Lung microvascular endothelial cell (primary cell): ENCODE results near the gene C6orf15. TPM values are rescaled to one million over a fixed set of nuclear protein-coding genes. Genes with fewer than 3 reads are reported as not detected.
"Not testable (repeated sequence)": the region's sequence is repeated elsewhere in the genome, so short reads cannot be mapped to it uniquely, and the experiment has no call there.

Experiments used
- DNase-seq, 2 donors: peaks; one replicate each; pipeline versions ENCODE4 v3.0.0 to v3.0.0-alpha.2; 2010; ENCODE audit warnings: low read depth in 2 of 2
- total RNA-seq: library from RNA; depleted of rRNA; stranded (reverse); fragments of >200 nt; gene quantifications from 2 replicates; pipeline ENCODE4 v1.2.1, GENCODE V29; 2014

Gene C6orf15
- total RNA-seq, 1 donor from 2014 or later = not detected

GRCh38 chr6:31070711-31071197 is 41.6 kb downstream of the C6orf15 start:
- peak; percentile 77 to 78 for DNase-seq

DNA sequence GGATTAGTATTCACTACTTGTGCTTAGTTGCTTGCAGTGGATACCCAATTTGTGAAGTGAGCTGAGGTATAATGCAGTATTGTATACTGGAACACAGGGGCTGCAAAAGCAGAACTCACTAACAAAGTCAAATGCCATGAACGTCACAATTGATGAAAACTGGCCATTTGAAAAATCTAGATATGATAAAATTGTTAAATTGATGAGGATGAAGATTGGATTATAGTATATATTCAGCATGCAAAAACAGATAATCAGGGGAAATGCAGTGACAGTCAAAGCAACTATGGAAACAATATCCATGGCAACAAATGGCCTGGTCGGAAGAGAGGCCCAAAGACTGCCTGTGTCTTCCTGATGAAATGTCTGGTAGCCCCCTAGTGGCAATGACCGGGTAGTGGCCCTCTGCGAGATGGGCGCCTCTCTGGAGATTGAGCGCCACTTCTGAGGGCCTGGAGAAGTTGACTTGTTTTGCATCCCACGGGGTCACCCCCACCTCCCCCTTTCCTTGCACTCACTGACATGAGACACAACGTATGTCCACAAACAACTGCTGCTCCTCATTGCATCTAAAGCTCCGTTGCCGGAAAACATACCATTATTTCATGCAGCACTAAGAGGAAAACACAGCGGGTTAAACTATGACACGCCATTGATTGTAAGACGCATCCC is 43.6 kb downstream of the C6orf15 start:
- DNase-seq = peak; percentile 84 to 90

DNA sequence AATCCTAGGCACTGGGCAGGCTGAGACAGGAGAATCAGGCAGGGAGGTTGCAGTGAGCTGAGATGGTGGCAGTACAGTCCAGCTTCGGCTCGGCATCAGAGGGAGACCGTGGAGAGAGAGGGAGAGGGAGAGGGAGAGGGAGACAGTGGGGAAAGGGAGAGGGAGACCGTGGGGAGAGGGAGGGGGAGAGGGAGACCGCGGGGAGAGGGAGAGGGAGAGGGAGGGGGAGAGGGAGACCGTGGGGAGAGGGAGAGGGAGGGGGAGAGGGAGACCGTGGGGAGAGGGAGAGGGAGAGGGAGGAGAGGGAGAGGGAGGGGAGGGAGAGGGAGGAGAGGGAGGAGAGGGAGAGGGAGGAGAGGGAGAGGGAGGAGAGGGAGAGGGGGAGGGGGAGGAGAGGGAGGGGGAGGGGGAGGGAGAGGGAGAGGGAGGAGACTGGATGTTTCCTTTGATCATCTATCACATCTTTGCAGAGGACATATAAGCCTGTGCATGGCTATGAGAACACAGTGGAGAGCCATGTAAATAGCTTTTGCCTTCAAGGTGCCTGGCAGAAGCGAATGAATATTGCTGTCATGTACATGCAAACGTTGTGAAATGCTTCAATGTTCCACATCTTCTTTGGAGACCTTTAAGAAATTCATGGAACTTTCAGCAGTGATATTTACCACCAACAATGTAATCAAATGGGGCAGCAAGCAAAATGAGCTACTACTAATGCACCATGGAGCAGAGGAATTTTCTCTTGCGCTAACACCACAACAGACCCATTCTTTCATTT is 44.3 kb downstream of the C6orf15 start:
- not testable (repeated sequence) for DNase-seq

DNA sequence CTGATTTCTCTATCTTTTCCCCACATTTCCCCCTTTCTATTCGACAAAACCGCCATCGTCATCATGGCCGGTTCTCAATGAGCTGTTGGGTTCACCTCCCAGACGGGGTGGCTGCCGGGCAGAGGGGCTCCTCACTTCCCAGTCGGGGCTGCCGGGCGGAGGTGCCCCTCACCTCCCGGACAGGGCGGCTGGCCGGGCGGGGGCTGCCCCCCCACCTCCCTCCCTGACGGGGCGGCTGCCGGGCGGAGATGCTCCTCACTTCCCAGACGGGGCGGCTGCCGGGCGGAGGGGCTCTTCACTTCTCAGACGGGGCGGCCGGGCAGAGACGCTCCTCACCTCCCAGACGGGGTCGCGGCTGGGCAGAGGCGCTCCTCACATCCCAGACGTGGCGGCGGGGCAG is 45.3 kb downstream of the C6orf15 start:
- not testable (repeated sequence) for DNase-seq

DNA sequence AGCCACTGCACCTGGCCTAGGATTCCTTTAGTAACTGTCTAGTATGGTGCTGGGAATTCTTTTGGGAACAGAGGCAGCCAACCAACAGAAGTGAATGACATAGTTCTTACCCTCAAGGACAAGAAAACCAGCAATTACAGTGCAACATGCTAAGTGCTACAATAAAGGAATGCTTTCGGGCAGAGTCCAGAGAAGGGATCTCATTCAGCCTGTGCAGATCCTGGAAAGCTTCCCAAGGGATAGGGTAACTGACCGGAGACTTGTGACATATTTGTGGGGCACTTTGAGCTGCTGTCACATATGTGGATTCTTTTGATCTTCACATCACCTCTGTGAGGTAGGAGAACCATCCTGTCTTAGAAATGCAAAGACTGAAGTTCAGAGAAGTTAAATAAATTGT is 46.8 kb downstream of the C6orf15 start:
- DNase-seq = no peak

GRCh38 chr6:31063906-31064435 is 48.4 kb downstream of the C6orf15 start:
- no peak for DNase-seq

Other genes starting within 250 kb of the C6orf15 start
- gene DDR1, start 228.1 kb downstream of the C6orf15 start, total RNA-seq = 4.8 and 6.3 TPM in 2 replicates
- 8.3 and 12.9 TPM in 2 replicates for gene GTF2H4, start 204.4 kb downstream of the C6orf15 start, total RNA-seq
- gene VARS2, start 198.3 kb downstream of the C6orf15 start, total RNA-seq = 13.9 and 15.5 TPM in 2 replicates
- gene SFTA2, start 180.4 kb downstream of the C6orf15 start, total RNA-seq = not detected in 2 replicates
- gene MUCL3, start 171.6 kb downstream of the C6orf15 start, total RNA-seq = not detected in 2 replicates
- gene MUC21, start 128.9 kb downstream of the C6orf15 start, total RNA-seq = not detected in 2 replicates
- gene MUC22, start 102.1 kb downstream of the C6orf15 start, total RNA-seq = not detected in 2 replicates
- gene PSORS1C1, start 2.2 kb upstream of the C6orf15 start, total RNA-seq = 2.6 and 6.7 TPM in 2 replicates
- gene CDSN, start 7.9 kb upstream of the C6orf15 start, total RNA-seq = under 0.01 TPM in 1 of 2 replicates, not detected in the other
- gene PSORS1C2, start 26.5 kb upstream of the C6orf15 start, total RNA-seq = not detected in 2 replicates
- gene CCHCR1, start 45.2 kb upstream of the C6orf15 start, total RNA-seq = 7.7 and 8.7 TPM in 2 replicates
- 6.3 and 12.0 TPM in 2 replicates for gene TCF19, start 46.0 kb upstream of the C6orf15 start, total RNA-seq
- not detected in 2 replicates for gene POU5F1, start 58.1 kb upstream of the C6orf15 start, total RNA-seq
- gene HLA-C, start 159.5 kb upstream of the C6orf15 start, total RNA-seq = 64.7 and 247 TPM in 2 replicates
- 153 and 307 TPM in 2 replicates for gene HLA-B, start 244.6 kb upstream of the C6orf15 start, total RNA-seq